ENCODE measurements around the gene GPR107. TPM values are rescaled to one million over a fixed set of nuclear protein-coding genes. Genes with fewer than 3 reads are reported as not detected.

Gene GPR107
- total RNA-seq, 1 donor from 2014 or later: 42.4 TPM

DNA sequence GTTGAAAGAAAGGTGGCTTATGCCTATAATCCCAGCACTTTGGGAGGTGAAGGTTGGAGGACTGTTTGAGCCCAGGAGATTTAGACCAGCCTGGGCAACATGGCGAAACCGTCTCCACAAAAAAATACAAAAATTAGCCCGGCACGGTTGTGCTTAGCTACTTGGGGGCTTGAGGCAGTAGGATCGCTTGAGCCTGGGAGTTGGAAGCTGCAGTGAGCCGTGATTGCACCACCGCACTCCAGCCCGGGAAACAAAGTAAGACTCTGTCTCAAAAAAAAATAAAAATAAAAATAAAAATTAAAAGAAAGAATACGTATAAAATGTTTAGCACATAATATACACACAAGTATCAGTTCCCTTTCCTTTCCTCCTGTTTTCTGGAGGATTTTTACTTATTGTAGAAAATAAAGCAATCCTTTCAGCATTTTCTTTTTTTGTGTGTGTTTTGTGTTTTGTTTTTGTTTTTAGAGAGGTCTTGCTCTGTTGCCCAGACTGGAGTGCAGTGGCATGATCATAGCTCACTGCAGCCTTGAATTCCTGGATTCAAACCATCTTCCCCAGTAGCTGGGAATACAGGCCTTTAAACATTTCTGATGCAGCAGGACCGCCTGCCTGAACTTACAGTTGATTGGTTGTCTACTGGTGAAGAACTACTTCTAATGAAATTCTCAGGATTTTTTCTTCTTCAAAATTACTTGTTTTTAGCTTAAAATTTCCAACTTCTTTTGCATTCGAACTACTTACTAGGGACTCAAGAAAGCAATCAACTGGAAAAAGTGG, 4.1 kb upstream of the GPR107 start:
- DNase-seq (ENCODE audit: low spot score) (no peak), ATAC-seq (no peak)
- intact Hi-C loops (cut with DNase I): loop anchor here (5.0 to 10.0 kb wide), 2 partner anchors 165 to 838 kb away; no protein-coding TSS in a partner anchor

DNA sequence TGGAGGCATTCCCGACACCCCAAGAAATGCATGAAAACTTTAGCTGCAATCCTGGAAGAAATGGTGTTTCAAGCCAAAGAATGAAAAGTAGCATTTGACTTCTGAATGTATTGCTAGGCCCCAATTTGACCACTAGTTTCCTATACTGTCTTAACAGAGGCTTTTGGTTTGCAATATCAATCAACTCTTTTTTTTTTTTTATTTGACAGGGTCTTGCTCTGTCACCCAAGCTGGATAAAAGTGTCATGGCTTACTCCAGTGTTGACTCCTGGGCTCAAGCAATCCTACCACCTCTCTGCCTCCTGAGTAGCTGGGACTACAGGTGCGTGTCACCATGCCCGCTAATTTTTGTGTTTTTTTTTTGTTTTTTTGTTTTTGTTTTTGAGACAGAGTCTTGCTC, 3.2 kb upstream of the GPR107 start:
- intact Hi-C loops (cut with DNase I): loop anchor here (10.0 kb wide), 1 partner anchor 166 kb away; no protein-coding TSS in a partner anchor
- DNase-seq (ENCODE audit: low spot score) (no peak), ATAC-seq (no peak)

DNA sequence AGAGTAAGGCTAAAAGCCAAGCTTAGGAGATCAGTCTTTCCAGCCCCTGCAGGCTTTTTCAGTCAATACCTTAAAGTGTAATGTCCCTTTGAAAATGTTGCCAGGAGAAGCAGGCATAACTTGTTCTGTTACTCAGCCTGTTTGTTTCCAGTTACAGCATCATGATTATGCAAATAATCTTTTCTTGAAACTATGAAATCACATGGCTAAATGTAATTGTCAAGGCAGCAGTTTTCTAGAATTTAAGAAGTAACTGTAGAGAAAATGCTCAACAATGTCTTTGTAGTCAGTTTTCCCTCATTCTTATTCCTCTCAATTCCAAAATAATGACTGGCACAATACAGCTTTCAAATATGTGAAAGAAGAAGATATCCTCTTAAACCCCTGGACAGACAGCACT, 1.9 kb upstream of the GPR107 start:
- DNase-seq (ENCODE audit: low spot score) (no peak), ATAC-seq (no peak)
- intact Hi-C loops (cut with DNase I): loop anchor here (10.0 kb wide), 1 partner anchor 167 kb away; no protein-coding TSS in a partner anchor

DNA sequence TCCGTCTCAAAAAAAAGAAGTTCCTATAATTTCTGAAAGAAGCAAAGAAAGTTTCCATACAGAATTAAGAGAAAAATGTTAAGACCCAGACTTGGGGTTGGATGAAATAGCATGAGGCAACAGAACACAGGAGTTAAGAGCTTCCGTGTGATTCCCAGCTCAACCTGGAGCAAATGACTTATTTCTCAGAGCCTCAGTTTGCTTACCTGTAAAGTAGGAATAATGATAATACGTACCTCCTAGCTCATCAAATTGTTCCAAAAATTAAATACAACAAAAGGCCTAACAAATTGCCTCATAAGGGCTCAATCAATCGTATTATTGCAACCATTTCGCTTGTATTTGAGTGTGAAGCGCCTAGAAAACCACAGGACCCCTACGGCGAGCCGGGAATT, 600 bp upstream of the GPR107 start:
- no peak for ATAC-seq
- intact Hi-C loops (cut with DNase I): loop anchor here (10.0 kb wide), 1 partner anchor 168 kb away; no protein-coding TSS in a partner anchor
- DNase-seq (ENCODE audit: low spot score): no peak

DNA sequence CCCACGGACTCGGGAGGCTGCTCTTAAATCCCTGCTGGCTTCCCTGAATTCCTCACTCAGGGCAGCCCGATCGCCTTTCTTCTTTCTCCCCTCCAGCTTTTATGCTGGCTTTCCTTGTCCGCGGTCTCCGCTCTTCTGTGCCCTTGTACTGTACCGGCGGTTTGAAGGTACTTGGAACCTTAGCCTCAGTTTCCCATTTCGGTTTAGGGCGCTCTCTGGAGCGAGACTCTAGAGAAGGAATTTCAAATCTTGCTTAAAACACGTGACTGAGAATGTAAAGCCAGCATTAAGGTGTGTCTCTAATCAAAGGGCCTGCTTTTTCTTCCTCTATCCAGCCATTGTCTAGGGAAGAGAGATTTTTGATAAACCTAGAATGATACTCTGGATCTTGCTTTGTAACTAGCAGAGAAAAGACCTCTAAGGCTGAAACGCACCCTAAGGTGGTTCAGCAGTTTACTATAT, 650 bp downstream of the GPR107 start:
- DNase-seq (ENCODE audit: low spot score) (no peak), ATAC-seq (no peak)
- intact Hi-C loops (cut with DNase I): loop anchor here (10.0 kb wide), 1 partner anchor 170 kb away; no protein-coding TSS in a partner anchor

DNA sequence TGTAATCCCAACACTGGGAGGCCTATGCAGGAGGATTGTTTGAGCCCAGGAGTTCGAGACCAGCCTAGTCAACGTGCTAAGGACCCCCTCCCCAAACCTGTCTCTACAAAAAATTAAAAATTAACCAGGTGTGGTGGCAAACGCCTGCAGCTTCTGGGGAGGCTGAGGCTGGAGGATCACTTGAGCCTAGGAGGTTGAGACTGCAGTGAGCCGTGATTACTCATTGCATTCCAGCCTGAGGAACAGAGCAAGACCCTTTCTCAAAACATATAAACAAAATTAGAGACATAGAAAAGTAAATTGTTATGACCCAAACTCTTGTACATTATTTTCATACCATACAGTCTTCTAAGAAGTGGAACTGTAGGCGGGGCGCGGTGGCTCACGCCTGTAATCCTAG, 1.1 kb downstream of the GPR107 start:
- intact Hi-C loops (cut with DNase I): loop anchor here (10.0 kb wide), 1 partner anchor 170 kb away; no protein-coding TSS in a partner anchor
- DNase-seq (ENCODE audit: low spot score): no peak
- no peak for ATAC-seq

DNA sequence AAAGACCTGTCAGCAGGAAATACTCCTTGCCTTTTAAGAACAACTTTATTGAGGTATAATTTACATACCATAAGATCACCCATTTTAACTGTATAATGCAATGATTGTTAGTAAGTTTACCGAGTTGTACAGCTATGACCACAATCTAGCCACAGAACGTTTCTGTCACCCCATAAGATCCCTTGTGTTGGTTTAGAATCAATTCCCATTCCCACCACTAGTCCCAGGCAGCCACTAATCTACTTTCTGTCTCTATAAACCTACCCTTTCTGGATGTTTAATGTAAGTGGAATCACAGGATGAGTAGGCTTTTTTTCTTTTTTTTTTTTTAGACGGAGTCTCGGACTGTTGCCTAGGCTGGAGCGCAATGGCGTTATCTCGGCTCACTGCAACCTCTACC, 4.4 kb downstream of the GPR107 start:
- intact Hi-C loops (cut with DNase I): loop anchor here (10.0 kb wide), 1 partner anchor 173 kb away; no protein-coding TSS in a partner anchor
- DNase-seq (ENCODE audit: low spot score) (no peak), ATAC-seq (no peak)

DNA sequence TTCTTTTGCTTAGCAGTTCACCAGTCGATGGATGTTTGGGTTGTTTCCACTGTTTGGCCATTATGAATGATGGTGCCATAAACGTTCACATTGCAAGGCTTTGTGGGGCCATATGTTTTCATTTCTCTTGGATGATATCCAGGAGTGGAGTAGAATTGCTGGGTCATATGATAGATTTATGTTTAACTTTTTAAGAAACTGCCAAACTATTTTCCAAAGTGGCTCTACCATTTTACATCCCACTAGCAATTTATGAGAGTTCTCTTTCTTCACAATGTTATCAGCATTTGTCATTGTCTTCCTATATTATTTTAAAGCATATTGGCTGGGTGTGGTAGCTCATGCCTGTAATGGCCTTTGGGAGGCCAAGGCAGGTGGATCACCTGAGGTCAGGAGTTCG, 5.2 kb downstream of the GPR107 start:
- no peak for ATAC-seq
- DNase-seq (ENCODE audit: low spot score): no peak
- intact Hi-C loops (cut with DNase I): loop anchor here (10.0 kb wide), 1 partner anchor 174 kb away; no protein-coding TSS in a partner anchor

DNA sequence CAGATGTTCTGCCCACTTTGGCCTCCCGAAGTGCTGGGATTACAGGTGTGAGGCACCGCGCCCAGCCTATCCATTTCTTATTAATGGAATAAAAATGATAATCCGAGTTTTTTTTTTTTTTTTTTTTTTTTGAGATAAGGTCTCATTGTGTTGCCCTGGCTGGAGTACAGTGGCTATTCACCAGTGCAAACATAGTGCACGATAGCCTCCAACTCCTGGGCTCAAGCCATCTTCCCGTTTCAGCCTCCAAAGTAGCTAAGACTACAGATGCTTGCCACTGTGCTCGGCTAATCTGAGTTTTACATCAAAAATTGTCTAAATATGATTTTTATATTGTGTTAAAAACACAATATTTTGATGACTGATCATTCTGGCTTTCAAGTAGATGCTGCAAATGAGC, 6.6 kb downstream of the GPR107 start:
- intact Hi-C loops (cut with DNase I): no loop called here

DNA sequence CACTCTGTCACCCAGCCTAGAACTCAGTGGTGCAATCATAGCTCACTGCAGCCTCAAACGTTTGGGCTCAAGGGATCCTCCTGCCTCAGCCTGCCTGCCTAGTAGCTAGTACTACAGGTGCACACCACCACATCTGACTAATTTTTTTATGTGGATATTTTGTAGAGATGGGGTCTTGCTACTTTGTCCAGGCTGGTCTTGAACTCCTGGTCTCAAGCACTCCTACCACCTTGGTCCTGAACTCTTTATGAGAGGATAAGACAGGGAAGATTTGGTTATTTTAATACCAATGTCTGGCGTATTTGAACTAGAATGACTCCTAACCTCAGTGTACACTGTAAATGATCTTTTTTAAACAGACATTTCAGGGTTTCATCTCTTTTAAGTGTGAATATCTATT, 9.0 kb downstream of the GPR107 start:
- ATAC-seq: no peak
- intact Hi-C loops (cut with DNase I): no loop called here

More for the DNA sequence above, 6.6 kb downstream of the GPR107 start:
- DNase-seq (ENCODE audit: low spot score) (no peak), ATAC-seq (no peak)

DNA sequence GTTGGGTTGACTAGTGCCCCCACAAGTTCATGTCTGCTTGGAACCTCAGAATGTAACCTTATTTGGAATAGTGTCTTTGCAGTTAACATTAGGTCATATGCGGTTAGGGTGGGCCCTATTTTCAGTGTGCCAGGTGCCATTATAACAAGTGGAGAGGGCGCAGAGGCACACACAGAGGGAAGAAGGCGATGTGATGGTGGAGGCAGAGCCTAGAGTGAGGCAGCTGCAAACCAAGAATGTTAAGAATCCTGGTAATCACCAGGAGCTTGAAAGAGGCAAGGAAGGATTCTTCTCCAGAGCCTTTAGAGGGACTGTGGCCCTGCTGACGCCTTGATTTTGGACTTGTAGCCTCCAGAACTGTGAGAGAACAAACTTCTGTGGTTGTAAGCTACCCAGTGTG, 10.9 kb downstream of the GPR107 start:
- intact Hi-C loops (cut with DNase I): no loop called here
- ATAC-seq: no peak

More for the DNA sequence above, 9.0 kb downstream of the GPR107 start:
- DNase-seq (ENCODE audit: low spot score): no peak

DNA sequence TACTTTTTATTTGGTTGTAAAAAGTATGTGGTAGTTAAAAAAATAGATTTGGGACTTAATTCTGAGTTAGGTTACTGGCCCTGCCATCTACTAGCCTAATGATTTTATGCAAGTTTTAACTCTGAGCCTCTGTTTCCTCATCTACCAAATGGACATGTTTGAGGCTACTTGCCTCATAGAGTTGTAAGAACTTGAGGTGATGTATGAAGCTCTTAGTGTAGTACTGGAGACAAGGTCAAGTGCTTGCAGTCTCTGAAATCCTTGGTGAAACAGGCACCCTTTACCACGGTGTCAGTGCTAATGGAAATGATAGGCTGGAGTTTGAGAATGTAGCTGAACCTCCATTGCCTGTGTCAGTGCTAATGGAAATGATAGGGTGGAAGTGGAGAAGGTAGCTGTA, 15.3 kb downstream of the GPR107 start:
- intact Hi-C loops (cut with DNase I): no loop called here
- ATAC-seq: no peak
- no peak for DNase-seq (ENCODE audit: low spot score)

More for the DNA sequence above, 10.9 kb downstream of the GPR107 start:
- no peak for DNase-seq (ENCODE audit: low spot score)

DNA sequence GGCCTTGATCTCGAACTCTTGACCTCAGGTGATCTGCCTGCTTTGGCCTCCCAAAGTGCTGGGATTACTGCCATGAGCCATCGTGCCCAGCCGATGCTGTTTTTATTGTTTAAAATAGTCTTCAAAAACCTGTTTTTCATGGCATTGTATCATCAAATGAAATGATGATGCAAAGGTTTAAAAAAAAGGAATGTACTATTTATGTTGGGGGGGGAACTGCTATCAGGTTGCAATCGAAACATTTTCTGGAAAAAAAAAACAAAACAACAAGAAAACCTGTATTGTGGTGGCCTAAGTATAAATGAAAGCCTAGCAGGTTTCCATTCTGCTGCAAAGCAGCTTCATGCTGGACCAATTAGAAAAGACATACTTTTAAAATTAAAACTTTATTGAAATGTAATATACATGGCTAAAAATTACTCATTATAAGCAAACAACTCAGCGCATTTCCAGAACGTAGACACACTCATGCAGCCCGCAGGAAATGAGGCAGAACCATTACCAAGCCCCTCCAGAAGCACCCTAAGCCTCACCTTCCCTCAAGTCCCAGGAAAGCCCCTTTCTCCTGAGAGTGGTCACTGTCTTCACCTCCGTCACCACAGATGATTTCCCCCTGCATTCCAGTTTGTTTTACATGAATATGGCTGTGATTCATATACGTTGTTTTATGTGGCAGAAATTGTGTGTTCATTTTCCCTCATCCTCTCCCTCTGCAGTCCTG, 19.0 kb downstream of the GPR107 start:
- ATAC-seq: no peak
- intact Hi-C loops (cut with DNase I): no loop called here
- no peak for DNase-seq (ENCODE audit: low spot score)

DNA sequence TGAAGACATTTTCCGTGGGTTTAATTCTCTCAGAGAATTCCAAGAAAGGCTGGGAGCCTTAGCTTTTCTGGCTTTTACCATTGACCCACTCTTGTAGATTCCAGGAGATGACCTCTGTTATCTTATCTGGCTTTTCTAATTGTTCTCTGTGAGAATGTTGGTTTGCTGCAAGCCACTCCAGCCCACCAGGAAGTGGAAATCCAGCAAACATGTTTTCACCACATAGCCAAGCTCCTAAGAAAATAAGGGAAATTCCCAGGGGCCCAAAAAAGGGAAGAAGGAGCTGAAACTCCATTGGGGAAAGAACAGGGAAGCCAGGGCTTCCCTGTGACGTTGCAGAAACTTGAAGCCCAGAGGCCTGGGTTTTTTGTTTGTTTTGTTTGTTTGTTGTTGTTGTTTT, 19.7 kb downstream of the GPR107 start:
- no peak for ATAC-seq
- no peak for DNase-seq (ENCODE audit: low spot score)
- intact Hi-C loops (cut with DNase I): no loop called here

DNA sequence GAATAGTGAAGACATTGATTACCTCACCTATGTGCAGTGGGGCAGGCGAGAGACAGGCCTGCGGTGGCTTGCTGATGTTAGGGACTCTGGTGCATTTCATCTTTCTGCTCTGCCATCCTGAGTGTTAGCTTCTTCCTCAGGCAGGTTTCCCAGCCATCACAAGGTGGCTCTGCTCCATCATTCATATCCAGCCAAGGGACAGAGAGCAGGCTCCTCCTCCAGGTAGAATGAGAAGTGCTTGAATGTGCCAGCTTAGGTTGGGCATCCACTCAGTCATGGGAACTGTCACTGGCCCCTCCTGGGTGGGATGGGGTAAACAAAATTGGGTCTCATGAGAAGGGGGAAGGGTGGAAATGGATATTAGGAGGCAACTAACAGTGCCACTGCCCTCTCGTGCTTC, 24.8 kb downstream of the GPR107 start:
- no peak for DNase-seq (ENCODE audit: low spot score)
- no peak for ATAC-seq
- intact Hi-C loops (cut with DNase I): no loop called here

DNA sequence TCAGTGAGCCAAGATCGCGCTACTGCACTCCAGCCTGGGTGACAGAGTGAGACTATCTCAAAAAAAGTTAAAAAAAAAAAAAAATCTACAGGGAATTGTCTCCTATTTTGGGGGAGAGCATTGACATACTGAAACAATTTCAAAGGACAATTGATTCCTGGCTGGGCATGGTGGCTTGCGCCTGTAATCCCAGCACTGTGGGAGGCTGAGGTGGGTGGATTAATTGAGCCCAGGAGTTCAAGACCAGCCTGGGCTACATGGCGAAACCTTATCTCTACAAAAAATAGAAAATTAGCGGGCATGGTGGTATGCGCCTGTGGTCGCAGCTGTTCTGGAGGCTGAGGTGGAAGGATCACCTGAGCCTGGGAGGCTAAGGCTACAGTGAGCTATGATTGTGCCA, 30.6 kb downstream of the GPR107 start:
- intact Hi-C loops (cut with DNase I): no loop called here
- DNase-seq (ENCODE audit: low spot score) (no peak), ATAC-seq (no peak)

DNA sequence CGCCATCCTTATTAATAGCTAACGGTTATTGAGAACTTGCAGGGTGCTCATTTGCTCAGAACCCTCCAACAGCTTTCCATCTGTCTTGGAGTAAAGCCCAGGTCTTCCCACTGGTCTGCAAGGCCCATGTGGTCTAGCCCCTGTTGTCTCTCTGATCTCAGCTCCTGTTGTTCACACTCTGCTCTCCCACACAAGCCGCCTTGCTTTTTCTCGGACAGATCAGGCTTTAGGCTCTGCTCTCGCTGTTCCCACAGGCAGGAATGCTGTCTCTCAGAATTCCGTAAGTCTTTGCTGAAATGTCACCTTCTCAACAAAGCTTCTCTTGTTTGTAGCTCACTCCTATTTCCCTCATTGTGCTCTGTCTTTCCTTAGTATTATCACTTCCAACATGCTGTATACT, 34.3 kb downstream of the GPR107 start:
- intact Hi-C loops (cut with DNase I): no loop called here
- ATAC-seq: peak; percentile 79
- DNase-seq (ENCODE audit: low spot score): no peak

DNA sequence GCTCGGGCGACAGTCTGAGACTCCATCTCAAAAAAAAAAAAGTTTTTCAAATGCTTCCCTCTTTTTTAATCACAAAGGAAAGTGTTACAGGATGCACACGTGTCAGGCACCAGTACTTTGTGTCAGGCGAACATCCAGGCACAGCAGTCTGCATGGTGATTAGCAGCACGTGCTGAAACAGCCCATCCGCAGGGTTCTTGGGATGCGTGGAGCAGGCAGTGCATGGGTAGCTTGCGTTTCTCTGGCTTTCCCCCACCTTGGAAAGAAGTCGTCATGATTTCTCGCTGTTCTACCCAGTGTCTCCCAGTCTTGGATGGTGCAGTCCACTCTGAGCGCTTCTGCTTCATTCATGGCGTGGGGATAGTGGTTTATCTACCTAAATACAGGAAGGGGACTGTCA, 35.4 kb downstream of the GPR107 start:
- DNase-seq (ENCODE audit: low spot score): no peak
- ATAC-seq: no peak
- intact Hi-C loops (cut with DNase I): no loop called here

DNA sequence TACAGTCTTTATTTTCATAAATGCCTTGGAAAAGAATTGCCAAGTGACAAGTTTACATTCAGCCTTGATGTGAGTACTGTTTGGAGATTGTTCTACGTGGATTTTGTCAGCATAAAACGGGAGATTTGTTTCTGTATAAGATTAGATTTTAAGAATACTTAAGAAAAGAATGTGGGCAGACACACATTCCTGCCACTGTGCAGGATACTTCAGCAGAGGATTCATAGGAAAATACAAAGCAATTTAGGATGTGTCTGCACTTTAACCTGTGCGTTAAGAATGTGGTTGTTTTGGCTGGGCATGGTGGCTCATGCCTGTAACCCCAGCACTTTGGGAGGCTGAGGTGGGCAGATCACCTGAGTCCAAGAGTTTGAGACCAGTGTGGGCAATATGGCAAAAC, 37.2 kb downstream of the GPR107 start:
- intact Hi-C loops (cut with DNase I): no loop called here

DNA sequence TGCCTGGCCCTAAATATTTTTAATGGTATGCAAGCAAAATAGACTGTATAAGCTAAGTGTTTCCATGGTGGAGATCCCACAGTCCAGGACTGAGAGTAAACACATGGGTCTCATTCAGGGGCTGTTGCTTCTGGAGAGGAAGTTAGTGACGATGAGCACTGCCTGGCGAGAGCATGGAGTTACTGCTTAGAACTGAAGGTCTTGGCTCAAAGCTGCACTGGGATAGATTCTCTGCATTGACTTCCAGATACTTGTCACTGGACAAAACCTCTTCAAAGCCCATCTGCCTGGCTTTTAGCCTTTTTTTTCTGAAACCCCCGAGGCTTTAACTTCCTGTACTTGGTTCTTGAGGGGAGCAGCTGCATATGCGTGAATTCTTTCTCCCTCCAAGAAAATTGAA, 39.2 kb downstream of the GPR107 start:
- DNase-seq (ENCODE audit: low spot score) (no peak), ATAC-seq (no peak)
- intact Hi-C loops (cut with DNase I): no loop called here

More for the DNA sequence above, 37.2 kb downstream of the GPR107 start:
- no peak for DNase-seq (ENCODE audit: low spot score)
- no peak for ATAC-seq

All from sciatic nerve (tissue), 2 donors.